OCI-M1 (cell line): ENCODE measurements around the gene RNF19B.
"Not testable (repeated sequence)": the region's sequence is repeated elsewhere in the genome, so short reads cannot be mapped to it uniquely, and the experiment has no call there.

Experiments
- DNase-seq: peaks from one replicate; lab custom pipeline; 2025; lab: John Stamatoyannopoulos, UW

The RNF19B gene, protein sequence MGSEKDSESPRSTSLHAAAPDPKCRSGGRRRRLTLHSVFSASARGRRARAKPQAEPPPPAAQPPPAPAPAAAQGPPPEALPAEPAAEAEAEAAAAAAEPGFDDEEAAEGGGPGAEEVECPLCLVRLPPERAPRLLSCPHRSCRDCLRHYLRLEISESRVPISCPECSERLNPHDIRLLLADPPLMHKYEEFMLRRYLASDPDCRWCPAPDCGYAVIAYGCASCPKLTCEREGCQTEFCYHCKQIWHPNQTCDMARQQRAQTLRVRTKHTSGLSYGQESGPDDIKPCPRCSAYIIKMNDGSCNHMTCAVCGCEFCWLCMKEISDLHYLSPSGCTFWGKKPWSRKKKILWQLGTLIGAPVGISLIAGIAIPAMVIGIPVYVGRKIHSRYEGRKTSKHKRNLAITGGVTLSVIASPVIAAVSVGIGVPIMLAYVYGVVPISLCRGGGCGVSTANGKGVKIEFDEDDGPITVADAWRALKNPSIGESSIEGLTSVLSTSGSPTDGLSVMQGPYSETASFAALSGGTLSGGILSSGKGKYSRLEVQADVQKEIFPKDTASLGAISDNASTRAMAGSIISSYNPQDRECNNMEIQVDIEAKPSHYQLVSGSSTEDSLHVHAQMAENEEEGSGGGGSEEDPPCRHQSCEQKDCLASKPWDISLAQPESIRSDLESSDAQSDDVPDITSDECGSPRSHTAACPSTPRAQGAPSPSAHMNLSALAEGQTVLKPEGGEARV

DNA sequence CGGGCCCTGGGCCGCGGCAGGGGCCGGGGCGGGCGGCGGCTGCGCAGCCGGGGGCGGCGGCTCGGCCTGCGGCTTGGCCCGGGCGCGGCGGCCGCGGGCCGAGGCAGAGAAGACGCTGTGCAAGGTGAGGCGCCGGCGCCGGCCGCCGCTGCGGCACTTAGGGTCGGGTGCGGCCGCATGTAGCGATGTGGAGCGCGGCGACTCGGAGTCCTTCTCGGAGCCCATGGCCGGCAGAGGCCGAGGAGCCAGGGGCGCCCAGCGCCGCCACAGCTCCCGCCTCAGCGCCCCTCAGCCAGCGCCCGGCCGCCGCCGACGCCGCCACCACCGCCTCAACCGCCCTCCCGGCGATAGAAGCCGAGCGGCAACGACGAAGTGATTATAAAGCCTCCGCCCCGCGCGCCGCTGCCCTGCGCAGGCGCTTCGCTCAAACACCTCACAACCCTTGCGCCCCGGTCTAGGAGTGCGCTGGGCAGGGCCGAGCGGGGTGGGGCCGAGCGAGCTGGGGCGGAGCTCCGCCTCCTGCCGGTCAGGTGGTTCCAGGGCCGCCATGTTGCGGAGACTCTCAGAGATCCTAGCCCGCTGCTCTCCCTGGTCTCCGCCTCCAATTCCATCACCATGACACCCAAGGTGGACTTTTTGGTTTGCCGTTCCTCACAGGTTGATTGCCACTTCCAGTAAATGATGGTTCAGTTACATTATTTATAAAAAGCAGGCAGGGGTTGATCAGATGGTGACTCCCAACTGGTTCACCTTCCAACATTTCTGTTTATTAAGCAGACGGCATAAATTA lies at the start of gene RNF19B:
RNF19B (minus strand) TSS at position 349 of the 790 bp plus-strand sequence; CDS start at position 225, 124 bp downstream.
- DNase-seq: peak; percentile 97

DNA sequence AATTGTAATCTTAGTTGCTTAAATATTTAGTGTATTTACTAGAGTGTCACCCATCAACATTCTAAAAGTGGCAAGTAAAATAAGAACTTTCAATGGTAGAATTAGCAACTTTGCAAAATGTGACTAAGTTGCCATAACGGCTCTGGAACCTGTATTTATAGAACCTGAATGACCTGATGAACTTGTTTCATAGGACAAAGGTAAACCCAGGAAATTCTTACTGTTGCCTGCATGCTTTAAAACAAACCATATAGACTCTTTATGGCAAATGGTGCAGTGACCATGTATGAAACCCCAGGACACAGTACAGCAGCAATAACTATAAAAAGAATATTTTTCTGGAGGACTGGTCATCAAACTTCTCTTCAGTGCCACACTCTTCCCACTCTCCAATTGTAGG lies 49.2 kb upstream of the RNF19B start:
- DNase-seq: no peak

DNA sequence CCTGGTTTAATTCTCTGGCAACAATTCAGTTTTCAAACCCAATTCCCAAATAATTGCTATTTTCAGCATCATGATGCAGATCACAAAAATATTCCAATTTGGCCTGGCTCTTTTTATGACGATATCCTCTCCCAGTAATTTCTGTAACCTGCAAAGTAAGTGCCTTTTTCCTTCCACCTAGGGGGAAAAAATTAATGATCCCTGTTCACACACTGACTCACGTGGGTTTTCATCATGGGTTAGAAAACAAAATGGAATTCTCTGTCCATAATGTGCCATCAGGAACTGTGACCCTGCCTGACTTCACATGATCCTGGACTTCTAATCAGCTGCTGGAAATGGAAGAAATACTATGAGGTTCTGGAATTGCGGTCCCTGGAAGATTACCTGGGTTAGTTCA lies 47.6 kb upstream of the RNF19B start:
- no peak for DNase-seq

DNA sequence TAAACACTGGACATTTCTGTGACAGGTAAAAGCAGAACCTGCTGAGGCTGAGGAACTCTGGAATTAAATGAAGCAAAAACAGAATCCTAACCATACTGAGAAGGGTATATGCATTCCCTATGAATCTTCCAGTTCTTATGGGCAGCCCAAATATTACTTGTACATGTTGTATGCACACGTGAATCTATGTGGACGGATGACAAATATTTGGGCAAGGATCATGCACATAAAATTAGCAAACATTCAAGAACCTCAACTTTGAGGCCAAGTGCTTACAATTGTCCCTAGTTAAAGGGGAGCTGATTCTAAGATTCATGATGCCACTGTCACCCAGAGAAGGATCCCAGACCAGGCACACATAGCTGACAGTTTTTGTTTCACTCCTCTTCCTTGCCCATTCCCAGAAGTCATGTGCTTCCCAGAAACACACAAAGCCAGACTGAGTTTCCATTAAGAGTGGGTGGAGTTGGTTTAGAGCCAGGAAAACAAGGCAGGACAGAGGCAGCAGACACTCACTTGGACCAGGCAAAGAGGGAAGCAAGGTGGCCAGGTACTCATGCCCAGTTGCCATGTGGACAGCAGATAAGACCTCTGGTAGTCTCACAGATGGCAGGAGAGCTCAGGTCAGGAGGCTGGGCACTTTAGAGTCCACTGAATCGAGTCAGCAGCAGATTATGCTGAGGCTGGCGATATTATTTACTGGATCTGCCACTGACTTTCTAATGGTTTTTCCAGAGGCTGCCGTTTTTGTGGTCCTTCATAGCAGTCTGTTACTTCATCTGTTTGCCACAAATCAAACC lies 46.5 kb upstream of the RNF19B start:
- DNase-seq: no peak

DNA sequence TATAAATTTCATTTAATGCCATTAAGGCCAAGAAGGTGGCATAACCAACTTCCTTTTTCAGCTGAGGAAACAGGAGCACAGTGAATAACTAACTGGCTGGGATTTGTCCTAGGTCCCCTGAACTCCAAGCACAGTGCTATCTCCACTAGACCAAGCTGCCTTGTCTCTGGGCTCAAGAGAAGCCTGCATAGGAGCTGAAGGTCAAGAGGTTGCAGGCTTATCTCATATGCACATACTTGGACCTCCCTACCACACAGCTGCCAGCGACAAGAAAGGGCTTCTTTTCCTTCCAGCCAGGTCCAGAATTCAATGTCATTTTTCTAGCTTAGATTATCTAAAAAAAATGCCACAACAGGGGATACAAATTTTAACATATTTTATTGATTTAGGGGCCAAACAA lies 45.0 kb upstream of the RNF19B start:
- DNase-seq: peak; percentile 91

DNA sequence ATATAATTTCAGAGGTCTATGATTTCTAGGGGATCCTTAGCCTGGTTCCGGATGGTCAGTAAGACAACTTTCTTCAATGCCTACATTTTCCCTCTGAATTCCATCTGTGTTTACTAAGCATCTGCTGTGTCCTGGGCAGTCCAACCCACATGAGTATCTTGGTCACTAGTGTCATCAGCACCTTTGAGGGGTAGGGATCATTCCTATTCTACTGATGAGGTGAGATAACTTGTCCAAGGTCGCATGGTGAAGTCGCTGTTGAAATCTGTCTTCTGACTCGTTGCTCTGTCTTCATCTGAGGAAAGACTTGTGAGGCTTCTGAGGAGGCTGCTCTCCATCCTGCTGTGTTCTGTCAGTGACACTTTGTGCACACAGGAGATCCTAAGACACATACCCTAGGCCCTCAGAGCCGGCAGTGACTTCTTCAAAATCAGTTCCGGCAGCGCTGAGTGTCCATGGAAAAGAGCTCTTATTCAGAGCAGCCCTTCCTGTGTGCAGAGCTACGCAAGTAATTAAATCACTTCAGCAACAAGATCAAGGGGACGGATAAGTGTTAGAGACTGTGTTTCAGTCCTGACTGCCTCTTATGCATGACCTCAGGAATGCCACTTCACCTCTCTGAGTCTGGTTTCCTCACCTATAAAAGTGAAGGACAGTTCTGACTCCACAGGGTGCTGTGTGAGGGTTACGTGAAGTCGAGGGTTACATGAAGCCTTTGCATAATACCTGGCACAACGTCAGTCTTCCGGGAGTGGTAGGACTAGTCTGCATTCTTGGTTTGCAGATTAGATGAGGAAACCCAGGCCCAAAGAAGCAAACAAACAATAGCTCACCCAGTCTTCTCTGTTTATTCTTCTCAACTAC lies 43.7 kb upstream of the RNF19B start:
- no peak for DNase-seq

DNA sequence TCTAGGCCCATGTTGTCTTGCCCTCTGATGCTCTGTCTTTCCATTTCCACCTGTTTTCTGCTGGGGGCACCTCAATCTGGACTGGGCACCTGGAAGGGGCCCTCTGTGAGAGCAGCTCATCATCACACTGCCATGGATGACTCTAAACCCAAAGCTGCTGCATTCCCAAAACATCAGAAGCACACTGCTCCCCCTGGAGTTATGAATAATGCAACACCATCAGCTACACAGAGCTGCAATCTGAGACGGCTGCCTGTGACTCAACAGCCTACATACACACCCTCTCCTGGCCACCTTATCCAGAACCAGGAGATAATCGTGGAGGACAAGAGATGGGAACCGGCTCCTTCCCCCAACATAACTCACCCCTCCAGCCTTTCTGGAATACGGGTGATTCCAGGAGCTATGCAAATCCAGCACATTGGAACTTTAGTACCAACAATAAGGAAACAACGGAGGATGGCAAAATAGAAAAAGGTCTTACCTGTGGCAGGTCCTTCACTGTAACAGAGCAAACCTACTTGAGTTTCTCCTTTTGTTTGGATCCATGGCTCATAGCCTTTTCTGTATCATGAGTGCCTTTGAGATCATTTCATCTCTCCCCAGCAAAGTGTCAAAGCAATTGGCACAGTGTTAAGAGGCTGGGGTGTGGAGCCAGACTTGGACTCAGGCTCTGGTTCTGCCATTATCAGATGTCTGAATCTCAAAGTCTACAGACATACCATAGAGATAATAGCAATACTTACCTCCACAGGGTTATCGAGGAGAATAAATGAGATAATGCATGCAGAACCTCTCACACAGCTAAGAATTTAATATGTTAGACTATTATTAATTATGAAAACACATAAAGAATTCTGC lies 42.8 kb upstream of the RNF19B start:
- no peak for DNase-seq

DNA sequence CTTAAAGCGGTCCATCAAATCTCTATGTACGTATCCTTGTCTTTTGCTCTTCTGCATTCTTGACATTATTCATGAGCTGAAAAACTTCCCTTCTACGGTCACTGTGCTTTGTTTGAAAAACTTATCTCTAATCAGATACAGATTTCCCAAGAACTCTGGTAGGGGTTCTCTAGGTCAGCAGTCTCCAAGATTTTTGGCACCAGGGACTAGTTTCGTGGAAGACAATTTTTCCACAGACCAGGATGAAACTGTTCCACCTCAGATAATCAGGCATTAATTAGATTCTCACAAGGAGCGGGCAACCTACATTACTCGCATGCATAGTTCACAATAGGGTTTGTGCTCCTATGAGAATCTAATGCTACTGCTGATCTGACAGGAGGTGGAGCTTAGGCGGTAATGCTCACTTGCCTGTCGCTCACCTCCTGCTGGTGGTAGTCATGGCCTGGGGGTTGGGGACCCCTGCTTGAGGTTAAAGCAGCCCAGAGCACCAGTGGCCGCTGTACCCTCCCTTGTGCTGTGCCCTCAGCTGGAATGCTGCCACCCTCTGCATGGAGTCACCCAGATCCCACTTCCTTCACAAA lies 41.3 kb upstream of the RNF19B start:
- no peak for DNase-seq

DNA sequence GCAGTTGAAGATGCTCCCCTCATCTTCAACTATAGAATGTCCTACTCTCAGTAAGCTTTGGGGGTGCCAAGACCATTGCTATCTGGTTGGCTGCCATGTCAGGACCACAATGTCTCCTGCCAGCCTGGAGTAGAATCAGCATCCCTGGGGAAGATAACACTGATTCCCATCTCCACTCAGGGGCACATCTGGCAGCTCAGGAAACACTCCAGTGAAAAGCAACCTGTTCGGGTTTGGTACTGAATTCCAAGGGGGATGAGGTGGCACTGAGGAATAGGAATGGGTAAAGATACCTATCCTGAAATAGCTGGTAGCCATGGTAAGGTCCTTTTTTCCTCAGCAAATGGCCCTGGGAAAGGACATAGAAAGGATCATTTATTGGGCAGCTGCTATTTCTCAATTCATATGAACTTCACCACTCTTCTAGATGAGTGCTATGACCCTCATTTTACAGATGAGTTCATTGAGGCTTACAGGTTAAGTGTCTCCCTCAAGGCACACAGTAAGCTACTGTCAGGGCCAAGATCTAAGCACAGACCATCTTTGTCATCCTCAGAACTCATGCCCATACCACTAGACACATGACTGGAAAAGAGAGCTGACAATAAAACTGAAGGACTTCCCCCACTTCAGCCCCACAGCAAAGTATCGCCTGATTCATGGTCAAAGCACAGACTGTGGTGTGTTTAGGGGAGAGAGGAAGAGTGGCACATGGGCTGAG lies 40.7 kb upstream of the RNF19B start:
- DNase-seq: no peak

DNA sequence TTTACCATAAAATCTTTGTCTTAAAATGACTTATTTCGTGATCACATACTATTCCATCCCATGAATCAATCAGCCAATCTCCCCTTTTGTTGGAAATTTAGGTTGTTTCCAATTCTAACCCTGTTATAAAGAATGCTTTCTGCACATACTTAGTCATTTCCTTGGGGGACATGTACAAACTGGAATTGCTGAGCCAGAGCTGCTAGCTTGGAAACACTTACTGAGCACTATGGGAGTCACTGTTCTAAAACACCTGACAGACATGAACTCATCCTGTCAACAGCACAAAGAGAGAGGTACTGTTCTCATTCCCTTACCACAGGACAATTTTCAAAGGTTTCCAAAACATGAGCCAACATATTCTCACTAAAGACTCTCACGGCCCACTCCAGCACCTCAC lies 40.0 kb upstream of the RNF19B start:
- DNase-seq: no peak

DNA sequence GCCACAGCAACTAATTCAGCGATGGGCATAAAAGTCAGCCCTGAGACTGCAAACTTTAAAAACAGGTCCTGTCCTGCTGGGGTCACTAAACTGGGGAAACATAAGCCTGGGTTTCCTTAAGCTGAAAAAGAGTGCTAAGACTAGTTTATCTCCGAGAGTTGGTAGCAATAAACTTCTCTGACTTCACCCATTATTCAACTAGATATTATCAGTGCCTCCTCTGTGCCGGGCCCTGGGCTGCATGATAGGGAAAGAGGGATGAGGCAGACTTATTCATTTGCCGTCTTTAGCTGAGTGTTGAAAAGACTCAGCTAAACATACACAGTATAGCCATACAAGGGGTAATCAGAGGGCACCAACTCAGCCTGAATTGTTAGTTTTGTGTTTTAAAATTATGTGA lies 39.0 kb upstream of the RNF19B start:
- DNase-seq: no peak

DNA sequence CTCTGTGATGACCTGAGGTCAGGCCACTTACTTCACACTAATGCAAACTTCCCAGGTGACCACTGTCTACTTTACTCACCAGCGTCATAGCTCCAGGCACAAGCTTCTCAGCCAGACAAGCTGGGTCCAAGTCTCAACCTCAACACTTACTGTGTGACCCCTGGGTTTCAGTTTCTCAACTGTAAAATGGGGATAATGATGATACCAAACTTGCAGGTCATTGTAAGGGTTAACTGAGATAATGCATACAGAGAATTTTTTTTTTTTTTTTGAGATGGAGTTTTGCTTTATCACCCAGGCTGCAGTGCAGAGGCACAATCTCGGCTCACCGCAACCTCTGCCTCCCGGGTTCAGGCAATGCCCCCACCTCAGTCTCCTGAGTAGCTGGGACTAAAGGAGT lies 37.4 kb upstream of the RNF19B start:
- no peak for DNase-seq

DNA sequence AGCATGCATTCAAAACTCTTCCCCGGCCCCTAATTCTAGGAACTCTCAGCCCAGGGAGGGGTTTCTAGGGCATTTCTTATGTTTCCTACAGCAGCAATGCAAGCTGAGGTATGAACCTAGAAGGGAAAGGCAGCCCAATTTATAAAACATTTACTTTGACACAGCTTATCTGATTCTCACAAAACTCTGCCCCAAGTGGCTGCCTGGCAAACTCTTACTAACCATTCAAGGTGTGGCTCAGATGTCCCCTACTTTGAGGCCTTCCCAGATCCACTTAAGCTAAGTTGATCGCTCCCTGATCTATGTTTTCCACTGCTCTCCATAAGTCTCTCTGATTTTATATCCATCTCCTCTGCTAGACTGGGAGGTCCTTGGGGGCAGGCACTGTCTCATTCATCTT lies 36.7 kb upstream of the RNF19B start:
- no peak for DNase-seq

DNA sequence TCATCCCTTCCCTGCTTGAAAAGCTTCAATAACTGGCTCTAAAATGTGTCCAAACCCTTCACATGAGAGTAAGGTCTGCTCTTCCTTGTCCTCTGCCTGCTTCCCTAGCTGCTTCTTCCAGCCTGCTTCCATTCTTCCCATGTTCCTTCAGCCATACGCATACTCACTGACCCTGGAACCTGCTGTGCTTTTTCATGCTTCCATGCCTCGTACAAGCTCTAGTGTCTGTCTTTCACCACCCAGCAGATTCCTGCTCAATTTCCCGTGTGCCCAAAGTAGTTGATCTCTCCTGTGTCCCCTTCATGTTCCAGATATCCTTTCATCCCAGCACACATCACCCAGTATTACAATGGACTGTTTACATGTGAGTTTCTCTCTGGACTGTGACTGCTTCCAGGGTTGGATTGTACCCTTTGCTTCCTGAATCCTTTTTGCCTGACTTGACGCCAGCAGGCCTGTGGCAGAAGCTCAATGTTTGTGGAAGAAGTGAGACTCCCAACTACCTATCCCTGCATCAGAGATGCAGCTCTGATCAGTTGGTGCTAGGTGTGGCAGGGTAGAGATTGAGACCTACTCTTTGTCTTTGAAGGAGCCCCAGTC lies 35.9 kb upstream of the RNF19B start:
- DNase-seq: no peak

DNA sequence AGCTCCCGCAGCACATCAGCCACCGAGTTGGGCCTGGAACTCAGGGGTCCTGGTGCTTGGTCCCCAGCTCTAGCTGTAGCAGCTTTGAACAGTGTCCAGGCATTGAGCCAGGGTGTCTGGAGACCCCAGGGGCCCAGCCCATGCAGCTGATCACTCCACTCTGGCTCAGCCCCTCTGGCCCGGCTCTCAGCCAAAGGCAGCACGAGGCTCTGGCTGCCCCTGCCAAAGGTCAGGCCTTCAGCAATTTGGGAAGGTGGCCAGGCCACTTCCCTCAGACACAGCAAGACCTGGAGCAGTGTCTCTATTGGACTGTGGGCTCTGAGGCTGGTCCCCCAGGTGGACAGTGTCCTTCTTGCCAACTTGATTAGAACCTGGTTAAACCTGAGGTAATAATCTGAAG lies 34.4 kb upstream of the RNF19B start:
- DNase-seq: no peak

DNA sequence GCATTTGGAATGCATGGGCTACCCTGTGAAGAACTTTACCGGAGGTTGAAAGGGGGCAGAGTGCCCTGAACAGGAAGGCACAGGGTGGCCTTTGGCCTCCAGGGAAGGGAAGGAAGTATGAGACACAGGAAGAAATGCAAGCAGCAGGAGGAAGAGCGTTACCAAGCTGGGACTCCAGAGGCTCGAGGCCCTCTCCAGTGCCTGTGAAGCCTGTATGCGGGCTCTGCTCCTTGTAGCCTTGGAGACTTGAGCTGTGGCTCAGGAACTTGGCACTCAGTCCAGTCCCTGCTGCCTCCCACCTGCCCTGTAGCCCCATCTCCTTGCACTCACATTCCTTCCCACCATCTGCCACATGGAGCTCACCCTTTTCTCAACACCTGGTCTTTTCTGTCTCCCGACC lies 33.5 kb upstream of the RNF19B start:
- no peak for DNase-seq

DNA sequence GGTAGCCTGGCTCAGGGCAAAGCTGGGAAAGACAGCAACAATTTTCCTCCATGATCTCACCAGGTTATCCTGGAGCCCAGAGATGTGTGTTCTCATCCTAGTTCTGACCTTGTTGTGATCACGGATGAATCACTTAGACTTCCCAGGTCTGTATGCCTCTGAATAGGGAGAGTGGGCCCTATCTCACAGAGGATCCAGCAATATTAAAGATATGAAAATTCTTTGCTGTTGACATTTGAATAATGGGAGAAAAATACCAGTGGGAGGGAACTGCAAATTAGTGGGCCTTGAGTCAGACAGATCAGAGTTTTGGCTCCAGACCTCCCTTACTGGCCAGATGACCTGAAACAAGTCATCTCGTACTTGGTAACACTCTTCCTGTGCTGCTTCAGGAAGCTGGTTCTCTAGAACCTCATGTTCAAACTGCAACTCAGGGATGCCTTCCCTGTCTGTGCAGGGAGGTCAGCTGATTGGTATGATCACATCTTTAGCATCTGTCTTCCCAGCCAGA lies 32.8 kb upstream of the RNF19B start:
- no peak for DNase-seq

DNA sequence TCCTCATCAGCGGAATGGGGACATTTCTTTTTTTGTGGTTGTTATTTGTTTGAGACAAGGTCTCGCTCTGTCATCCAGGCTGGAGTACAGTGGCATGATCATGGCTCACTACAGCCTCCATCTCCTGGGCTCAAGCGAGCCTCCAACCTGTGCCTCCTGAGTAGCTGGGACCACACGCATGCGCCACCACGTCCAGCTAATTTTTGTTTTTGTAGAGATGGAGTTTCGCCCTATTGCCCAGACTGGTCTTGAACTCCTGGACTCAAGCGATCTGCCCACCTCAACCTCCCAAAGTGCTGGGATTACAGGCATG lies 28.7 kb upstream of the RNF19B start:
- DNase-seq: not testable (repeated sequence)
